HG02642 (cell line): ENCODE results near the gene YARS1.

Source experiments
- ATAC-seq: cut with Tn5 transposase; IDR thresholded peaks from one replicate; pipeline ENCODE4 v1.9.1; 2021; ENCODE audit warnings: mild to moderate bottlenecking; ENCODE audit not compliant: unreplicated experiment, poor library complexity

YARS1 gene

DNA sequence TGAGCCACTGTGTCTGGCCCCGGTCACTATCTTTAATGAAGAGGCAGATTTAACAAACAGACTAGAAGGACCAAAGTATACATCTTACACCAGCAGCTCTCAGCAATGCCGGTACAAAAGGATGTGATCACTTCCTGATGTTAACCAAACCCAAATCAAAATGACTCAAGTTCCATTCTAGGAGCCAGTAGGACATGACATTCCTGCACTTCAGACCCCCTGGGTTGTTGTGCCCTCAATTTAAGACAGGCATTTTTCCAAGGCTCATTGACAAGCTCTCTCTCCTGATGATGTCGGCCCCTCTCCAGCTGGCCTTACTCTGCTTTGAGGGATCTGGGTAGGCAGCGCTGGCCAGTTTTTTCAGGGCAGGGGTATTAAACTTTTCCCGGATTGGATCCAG lies 35.1 kb downstream of the YARS1 start:
- no peak for ATAC-seq

DNA sequence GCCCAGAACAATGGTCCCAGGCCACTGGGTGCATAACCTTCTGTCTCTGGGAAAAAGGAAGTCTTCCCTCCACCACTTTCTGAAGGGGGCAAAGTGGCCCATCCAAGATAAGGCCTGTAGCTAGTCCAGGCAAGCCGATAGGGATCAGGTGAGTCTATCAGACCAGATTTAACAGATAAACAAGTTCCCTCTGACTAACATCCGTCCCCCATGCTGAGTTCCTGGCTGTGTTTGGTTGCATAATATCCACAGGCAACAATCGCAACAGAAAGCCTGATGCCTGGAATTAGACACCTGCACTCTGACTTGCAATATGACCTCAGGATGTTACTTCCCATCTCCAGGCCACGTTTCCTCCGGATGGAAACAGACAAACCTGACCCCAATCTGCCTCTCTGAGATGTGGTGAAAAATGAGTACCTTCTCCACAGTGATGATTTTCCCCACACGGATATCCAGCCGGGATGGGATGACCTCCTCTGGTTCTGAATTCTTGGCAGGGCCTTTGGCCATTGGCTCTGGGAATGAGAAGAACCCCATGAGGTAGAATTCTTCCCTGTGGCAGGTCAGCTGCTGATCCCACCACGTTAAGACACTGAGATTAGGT lies 36.4 kb downstream of the YARS1 start:
- no peak for ATAC-seq

DNA sequence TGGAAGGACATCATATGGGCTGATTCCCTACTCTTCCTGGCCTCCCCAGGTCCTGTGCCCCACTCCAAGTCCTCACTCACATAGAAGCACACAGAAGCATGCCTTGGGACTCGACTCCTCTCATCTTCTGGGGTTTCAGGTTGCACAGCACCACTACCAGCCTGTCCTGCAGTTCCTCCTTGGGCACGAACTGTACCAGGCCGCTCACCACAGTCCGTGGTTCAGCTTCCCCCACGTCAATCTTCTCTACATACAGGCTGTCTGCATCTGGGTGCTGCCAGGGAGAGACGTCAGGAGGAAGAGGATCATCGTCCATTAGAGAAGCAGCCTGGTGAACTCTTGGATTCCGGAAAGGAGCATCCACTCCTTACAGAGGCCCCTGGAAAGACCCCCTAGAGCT lies 37.2 kb downstream of the YARS1 start:
- no peak for ATAC-seq

DNA sequence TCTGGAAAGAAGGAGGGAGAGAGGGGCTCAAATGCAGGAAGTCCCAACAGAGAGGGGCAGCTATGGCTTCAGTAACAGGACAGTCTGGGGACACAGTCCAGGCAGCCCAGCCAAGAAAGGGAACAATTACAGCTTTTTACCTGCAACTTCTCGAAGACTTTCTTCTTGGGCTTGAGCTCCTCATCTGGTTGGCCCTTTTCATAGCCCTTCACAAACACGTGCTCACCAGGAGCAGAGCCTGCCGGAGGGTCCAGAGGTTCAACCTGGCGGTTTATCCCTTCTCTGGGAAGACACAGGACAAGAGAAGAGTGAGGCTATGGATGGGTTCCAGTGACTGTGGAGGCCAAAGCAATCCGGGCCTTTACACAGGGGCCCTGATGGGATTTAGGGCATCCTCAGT lies 37.9 kb downstream of the YARS1 start:
- ATAC-seq = no peak

DNA sequence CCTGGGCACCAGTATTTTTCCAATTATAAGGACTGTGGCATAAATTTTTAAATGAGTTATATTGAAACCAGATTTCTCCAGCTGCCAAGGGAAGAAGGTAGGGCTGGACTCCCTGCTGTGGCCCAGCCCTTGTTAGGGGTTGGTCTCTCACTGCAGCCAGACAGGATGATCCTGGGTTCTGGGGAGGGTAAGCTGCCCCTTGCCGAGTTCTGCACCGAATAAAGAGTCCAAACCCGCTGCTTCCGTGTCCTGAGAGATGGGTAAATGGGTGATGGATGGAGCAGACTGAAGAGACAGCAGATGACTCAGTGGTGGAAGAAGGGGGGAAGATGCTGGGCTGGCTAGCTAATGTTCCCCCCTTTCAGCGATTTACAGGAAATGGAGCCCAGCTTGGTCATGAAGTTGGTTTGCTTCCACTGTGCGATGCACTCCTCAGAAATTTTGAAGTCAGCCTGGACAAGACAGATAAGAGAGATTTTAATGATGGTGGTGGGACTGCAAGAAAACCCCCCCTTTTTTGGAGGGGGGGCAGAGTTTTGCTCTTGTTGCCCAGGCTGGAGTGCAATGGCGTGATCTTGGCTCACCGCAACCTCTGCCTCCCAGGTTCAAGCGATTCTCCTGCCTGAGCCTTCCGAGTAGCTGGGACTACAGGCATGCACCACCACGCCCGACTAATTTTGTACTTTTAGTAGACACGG lies 41.4 kb downstream of the YARS1 start:
- no peak for ATAC-seq

DNA sequence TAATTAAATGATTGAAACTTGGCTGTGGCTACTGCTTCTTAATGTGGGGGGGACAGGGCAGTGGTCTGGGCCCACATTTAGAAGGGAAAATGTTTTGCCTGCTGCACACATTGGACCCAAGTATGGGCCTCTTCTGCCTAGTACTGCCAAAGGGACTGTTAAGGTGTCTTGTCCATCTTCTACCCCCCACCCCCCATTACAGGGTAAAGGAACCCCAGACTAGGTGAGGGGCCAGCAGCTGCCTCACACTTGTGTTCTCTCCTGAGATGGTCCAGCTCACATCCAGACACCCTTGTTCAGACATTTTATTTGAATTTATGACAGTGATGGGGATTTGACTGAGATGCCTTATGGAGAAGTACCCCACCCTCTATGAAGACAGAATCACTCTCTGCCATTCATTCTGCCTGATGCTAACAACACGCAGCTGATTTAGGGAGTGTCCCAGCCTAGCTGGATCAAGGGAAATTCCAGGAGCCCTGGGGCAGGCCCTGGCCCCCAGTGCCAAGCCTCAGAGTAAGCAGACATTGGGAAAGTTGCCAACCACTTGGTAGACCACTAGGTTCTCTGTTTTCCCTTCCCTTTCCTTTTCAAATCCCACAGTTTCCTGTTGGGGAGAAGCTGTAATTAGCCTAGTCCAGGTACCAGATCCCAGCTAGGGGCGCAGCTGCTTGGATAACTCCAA lies 42.1 kb downstream of the YARS1 start:
- ATAC-seq = no peak

DNA sequence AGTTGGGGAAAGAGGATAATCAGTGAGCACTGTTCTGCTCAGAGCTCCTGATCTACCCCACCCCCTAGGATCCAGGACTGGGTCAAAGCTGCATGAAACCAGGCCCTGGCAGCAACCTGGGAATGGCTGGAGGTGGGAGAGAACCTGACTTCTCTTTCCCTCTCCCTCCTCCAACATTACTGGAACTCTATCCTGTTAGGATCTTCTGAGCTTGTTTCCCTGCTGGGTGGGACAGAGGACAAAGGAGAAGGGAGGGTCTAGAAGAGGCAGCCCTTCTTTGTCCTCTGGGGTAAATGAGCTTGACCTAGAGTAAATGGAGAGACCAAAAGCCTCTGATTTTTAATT lies 42.7 kb downstream of the YARS1 start:
- no peak for ATAC-seq

DNA sequence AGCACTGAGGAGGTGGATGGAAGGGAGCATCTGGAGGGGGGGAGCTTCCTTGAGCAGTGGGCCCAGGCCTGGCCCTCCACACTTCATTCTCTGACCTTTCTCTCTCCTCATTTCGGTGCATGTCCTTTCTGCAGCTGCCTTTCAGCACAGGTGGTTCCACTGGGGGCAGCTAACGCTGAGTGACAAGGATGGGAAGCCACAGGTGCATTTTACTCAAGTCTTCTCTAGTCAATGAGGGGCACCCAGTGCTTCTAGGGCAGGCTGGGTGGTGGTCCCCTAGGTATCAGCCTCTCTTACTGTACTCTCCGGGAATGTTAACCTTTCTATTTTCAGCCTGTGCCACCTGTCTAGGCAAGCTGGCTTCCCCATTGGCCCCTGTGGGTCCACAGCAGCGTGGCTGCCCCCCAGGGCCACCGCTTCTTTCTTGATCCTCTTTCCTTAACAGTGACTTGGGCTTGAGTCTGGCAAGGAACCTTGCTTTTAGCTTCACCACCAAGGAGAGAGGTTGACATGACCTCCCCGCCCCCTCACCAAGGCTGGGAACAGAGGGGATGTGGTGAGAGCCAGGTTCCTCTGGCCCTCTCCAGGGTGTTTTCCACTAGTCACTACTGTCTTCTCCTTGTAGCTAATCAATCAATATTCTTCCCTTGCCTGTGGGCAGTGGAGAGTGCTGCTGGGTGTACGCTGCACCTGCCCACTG lies 43.2 kb downstream of the YARS1 start:
- ATAC-seq = no peak

DNA sequence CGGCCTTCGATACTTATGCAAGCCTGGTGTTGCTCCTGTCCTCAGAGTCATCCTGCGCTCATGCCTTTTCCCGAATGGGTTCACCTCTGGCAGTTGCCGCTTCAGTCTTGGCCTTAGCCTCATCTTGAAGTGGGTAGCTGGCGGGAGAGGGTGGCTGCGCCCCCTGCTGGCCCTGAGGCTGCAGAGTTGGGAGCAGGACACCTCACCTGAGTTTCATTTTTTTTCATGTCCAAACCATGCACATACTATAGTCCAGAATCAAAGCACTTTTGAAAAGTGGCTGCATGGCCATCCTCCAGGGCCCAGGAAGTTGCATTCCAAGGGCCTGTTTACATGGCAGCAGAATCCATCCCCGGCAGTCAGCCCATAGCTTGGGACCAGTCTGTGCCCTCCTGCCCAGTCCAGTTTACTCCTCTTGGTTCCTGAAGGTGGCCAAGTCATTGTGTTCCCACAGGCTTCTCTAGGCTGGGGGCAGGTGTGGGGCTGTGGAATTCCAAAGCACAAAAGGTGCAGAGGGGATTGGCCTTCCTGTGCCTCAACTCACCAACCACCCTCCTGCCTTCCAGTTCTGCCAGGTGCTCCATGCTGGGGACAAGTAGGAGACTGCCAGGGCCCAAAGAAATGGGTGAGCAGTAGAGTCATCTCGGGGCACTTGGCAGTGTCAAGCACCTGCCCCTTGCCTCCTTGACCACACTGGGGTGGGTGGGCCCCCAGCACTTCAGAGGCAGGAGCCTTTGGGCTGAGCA lies 44.0 kb downstream of the YARS1 start:
- ATAC-seq = no peak

DNA sequence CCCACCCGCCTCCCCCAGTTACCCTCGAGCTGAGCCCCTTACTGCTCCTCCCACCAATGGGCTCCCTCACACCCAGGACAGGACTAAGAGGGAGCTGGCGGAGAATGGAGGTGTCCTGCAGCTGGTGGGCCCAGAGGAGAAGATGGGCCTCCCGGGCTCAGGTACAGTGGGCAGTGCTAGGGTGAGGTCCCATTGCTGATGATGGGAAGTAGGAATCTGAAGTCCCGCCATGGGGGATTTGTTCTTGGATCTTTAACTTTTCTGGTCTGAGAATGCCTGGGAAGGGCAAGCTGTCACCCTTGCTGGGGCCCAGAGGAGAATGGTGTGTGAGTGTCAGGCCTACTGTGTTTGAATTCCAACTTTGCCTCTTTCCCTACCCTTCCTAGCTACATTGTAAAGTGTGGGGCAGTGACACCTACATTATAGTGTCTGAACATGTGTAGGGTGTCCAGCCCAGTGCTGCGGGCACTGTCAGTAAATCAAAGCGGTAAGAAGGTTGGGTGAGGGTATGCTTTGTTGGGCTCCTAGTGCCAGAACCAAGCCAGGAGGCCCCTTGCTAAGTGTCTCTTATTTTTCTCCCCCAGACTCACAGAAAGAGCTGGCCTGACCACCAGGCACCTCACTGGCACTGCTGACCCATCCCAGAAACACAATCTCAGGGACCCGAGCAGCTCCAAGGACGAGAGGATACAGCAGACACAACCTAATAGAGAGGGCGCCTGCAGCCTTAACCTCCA lies 44.7 kb downstream of the YARS1 start:
- no peak for ATAC-seq

DNA sequence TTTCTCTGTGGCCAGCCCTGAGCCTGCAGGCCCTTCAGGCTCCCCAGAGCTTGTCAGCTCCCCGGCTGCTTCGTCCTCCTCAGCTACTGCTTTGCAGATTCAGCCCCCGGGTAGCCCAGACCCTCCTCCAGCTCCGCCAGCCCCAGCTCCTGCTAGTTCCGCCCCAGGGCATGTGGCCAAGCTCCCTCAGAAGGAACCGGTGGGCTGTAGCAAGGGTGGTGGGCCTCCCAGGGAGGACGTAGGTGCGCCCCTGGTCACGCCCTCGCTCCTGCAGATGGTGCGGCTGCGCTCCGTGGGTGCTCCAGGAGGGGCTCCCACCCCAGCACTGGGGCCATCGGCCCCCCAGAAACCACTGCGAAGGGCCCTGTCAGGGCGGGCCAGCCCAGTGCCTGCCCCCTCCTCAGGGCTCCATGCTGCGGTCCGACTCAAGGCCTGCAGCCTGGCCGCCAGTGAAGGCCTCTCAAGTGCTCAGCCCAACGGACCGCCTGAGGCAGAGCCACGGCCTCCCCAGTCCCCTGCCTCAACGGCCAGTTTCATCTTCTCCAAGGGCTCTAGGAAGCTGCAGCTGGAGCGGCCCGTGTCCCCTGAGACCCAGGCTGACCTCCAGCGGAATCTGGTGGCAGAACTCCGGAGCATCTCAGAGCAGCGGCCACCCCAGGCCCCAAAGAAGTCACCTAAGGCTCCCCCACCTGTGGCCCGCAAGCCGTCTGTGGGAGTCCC lies 45.4 kb downstream of the YARS1 start:
- ATAC-seq = no peak

DNA sequence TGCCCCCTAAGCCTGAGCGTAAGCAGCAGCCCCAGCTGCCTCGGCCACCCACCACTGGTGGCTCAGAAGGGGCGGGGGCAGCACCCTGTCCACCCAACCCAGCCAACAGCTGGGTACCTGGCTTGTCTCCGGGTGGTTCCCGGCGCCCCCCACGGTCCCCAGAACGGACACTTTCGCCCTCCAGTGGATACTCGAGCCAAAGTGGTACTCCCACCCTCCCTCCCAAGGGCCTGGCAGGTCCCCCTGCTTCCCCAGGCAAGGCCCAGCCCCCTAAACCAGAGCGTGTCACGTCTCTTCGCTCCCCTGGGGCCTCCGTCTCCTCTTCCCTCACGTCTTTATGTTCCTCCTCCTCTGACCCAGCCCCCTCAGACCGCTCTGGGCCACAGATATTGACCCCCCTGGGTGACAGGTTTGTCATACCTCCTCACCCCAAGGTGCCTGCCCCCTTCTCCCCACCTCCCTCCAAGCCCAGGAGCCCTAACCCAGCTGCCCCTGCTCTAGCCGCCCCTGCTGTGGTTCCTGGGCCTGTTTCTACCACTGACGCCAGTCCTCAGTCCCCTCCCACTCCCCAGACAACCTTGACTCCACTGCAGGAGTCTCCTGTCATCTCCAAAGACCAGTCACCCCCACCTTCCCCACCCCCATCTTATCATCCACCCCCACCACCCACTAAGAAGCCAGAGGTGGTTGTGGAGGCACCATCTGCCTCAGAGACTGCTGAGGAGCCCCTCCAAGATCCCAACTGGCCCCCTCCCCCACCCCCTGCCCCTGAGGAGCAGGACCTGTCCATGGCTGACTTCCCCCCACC lies 46.2 kb downstream of the YARS1 start:
- ATAC-seq = no peak

DNA sequence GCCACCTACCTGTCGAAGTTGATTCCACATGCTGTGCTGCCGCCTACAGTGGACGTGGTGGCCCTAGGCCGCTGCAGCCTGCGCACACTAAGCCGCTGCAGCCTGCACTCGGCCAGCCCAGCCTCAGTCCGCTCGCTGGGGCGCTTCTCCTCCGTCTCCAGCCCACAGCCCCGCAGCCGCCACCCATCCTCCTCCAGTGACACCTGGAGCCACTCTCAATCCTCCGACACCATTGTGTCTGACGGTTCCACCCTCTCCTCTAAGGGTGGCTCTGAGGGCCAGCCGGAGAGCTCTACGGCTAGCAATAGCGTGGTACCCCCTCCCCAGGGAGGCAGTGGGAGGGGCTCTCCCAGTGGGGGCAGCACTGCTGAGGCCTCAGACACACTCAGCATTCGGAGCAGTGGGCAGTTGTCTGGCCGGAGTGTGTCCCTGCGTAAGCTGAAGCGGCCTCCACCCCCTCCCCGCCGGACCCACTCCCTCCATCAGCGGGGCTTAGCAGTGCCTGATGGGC lies 46.9 kb downstream of the YARS1 start:
- no peak for ATAC-seq

DNA sequence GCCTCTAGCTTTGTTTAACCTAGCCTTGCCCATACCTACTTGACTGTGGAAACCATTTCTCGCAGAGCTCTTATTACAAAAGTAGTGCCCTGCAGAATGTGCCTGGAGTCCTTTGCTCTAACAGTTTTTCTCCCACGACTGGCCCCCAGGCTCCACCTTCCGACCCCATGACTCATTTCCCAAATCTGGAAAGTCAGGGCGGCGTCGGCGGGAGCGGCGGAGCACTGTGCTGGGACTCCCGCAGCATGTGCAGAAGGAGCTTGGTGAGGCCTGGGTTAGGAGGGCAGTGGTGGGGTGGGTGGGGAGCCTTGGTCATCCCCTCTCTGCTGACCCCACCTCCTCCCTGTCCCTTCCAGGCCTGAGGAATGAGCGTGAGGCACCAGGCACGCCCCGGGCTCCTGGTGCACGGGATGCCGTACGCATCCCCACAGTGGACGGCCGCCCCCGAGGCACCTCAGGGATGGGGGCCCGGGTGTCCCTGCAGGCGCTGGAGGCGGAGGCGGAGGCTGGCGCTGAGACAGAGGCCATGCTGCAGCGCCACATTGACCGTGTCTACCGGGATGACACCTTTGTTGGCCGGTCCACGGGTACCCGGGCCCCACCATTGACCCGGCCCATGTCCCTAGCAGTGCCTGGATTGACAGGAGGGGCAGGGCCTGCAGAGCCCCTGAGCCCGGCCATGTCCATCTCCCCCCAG lies 47.5 kb downstream of the YARS1 start:
- ATAC-seq = no peak

DNA sequence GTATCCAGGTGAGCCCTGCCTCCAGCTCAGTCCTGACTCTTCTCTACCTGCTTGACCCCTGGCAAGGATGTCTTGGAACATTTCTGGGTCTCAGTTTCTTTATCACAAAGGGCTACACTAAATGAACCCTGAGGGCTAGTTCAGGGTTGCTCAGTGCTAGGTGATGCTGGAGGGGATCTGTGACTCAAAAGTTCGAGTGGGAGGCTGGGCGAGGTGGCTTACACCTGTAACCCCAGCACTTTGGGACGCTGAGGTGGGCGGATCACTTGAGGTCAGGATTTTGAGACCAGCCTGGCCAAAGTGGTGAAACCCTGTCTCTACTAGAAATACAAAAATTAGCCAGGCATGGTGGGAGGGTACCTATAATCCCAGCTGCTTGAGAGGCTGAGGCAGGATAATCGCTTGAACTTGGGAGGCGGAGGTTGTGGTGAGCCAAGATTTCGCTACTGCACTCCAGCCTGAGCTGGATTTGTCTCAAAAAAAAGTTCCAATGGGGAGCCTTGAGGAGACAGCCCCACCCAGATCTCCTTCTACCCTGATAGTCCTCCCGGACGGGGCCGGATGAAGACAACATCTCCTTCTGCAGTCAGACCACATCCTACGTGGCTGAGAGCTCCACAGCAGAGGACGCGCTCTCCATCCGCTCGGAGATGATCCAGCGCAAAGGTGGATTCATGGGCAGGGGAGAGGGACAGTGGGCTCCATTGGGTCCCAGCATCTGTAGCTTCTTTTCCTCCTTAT lies 48.9 kb downstream of the YARS1 start:
- no peak for ATAC-seq

DNA sequence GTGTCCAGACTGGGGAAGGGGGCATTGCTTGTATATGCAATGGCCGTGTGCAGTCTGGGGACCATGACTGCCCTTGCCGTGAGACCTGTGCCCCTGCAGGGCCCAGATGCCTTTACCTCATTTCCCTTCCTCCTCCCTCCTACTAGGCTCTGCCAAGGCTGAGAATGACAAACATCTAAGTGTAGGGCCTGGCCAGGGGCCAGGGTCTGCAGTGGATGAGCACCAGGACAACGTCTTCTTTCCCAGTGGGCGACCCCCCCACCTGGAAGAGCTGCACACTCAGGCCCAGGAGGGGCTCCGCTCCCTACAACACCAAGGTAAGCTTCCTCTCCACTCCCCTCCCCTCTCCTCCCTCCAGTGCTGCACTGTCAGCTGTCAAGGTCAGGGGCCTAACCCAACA lies 49.5 kb downstream of the YARS1 start:
- no peak for ATAC-seq

DNA sequence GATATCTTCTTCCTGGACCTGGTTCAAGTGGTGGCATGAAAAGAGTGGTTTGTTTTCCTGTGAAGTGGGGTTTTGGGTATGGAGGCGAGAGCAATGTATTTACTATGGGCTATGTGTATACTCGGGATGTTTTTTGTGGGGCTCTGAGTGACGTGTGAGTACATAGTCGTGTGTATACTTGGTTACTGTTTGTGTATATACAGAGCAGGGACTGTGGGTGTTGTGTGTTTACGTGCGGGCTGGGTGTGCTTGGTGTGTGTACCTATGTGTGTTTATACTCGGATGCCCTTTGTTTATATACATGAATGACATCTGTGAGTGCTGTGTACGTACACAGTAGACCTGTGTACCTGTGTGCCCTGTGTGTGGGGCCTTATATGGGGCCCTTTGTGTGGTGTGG lies 50.0 kb downstream of the YARS1 start:
- ATAC-seq = no peak
